OCI-LY3 (cell line): ENCODE measurements around the gene PTPRN2.

ENCODE experiments used
- H2AFZ ChIP-seq: fragments of 200-600, 300-600 bp; shearing (Covaris generic); 2 replicates; pipeline ENCODE4 v1.6.0; 2014; ENCODE audit warnings: antibody characterized with exemption, low read depth, low read length
- H3K27ac ChIP-seq: fragments of 200-600, 300-600 bp; sonication (generic); 2 replicates; pipeline ENCODE4 v1.5.1; 2014; ENCODE audit warnings: mild to moderate bottlenecking, low read length, moderate library complexity, mixed read lengths
- H3K27me3 ChIP-seq: fragments of 200-600, 300-600 bp; sonication (generic); 2 replicates; pipeline ENCODE4 v1.6.1; 2014; ENCODE audit warnings: low read depth, low read length, mixed read lengths
- H3K36me3 ChIP-seq: fragments of 200-600, 300-600 bp; sonication (generic); replicated peaks from 2 replicates; pipeline ENCODE3; 2014; ENCODE audit warnings: low read depth, low read length, mixed read lengths
- H3K4me1 ChIP-seq: fragments of 300-600, 200-600 bp; sonication (generic); 2 replicates; pipeline ENCODE4 v1.6.1; 2014; ENCODE audit warnings: low read length, mixed read lengths
- H3K4me2 ChIP-seq: fragments of 200-600, 300-600 bp; sonication (generic); 2 replicates; pipeline ENCODE4 v1.6.1; 2014; ENCODE audit warnings: low read length, mixed read lengths
- H3K4me3 ChIP-seq: fragments of 300-600, 200-600 bp; sonication (generic); 2 replicates; pipeline ENCODE4 v1.5.1; 2014; ENCODE audit warnings: antibody characterized with exemption, mild to moderate bottlenecking, low read length, moderate library complexity
- H3K79me2 ChIP-seq: fragments of 300-600, 200-600 bp; shearing (Covaris generic); 2 replicates; pipeline ENCODE4 v1.6.1; 2014; ENCODE audit warnings: mild to moderate bottlenecking, low read length, mixed read lengths
- H3K9ac ChIP-seq: fragments of 300-600, 200-600 bp; shearing (Covaris generic); 2 replicates; pipeline ENCODE4 v1.6.0; 2014; ENCODE audit warnings: mild to moderate bottlenecking, low read length, moderate library complexity
- H3K9me3 ChIP-seq: fragments of 200-600, 300-600 bp; shearing (Covaris generic); 2 replicates; pipeline ENCODE4 v1.6.1; 2014; ENCODE audit warnings: low read length, mixed read lengths; ENCODE audit not compliant: insufficient read depth
- H4K20me1 ChIP-seq: fragments of 200-600, 300-600 bp; sonication (generic); 2 replicates; pipeline ENCODE4 v1.6.1; 2016; ENCODE audit warnings: low read length, mixed read lengths; ENCODE audit not compliant: insufficient read depth
- CTCF ChIP-seq: fragments of 200-600, 300-600 bp; sonication (generic); IDR thresholded peaks from 2 replicates; pipeline ENCODE4 v1.5.1; 2014; ENCODE audit warnings: antibody characterized with exemption, low read length, low read depth
- EZH2phosphoT487 ChIP-seq: fragments of 200-600 bp; shearing (Covaris generic); IDR thresholded peaks from 2 replicates; pipeline ENCODE4 v1.6.1; 2018; ENCODE audit warnings: antibody characterized with exemption, mixed run types, low read depth

PTPRN2 gene

GRCh38 chr7:158192184-158192835 lies 395.3 kb downstream of the PTPRN2 start:
- H2AFZ ChIP-seq, result no peak overlapping the region
- no peaks in the 10 kb centered on the region for H3K36me3 ChIP-seq
- TF ChIP-seq EZH2phosphoT487 (no peak), CTCF (no peak)
- no peak overlapping the region for H3K4me3 ChIP-seq
- no peaks in the 10 kb centered on the region for H3K79me2 ChIP-seq
- H3K9me3 ChIP-seq, result no peaks in the 10 kb centered on the region
- H3K4me1 ChIP-seq, result no peaks in the 10 kb centered on the region
- no peak overlapping the region for H3K27ac ChIP-seq
- H3K4me2 ChIP-seq, result no peak overlapping the region
- H3K9ac ChIP-seq, result no peak overlapping the region
- H4K20me1 ChIP-seq, result no peaks in the 10 kb centered on the region
- H3K27me3 ChIP-seq, result no peaks in the 10 kb centered on the region

GRCh38 chr7:158191671-158192070 lies 396.0 kb downstream of the PTPRN2 start:
- Histone ChIP-seq H3K9ac (no peak overlapping the region), H3K36me3 (no peaks in the 10 kb centered on the region), H3K27ac (no peak overlapping the region), H3K9me3 (no peaks in the 10 kb centered on the region), H4K20me1 (no peaks in the 10 kb centered on the region), H3K27me3 (no peaks in the 10 kb centered on the region), H3K4me3 (no peak overlapping the region), H3K79me2 (no peaks in the 10 kb centered on the region), H3K4me1 (no peaks in the 10 kb centered on the region), H3K4me2 (no peak overlapping the region), H2AFZ (no peak overlapping the region)
- TF ChIP-seq EZH2phosphoT487 (no peak), CTCF (no peak)

GRCh38 chr7:158190756-158191155 lies 396.9 kb downstream of the PTPRN2 start:
- H3K4me3 ChIP-seq, result no peak overlapping the region
- H3K36me3 ChIP-seq, result no peaks in the 10 kb centered on the region
- no peak overlapping the region for H3K4me2 ChIP-seq
- TF ChIP-seq CTCF (no peak), EZH2phosphoT487 (no peak)
- H3K4me1 ChIP-seq, result no peaks in the 10 kb centered on the region
- H3K9me3 ChIP-seq, result no peaks in the 10 kb centered on the region
- H2AFZ ChIP-seq, result no peak overlapping the region
- H3K27ac ChIP-seq, result no peak overlapping the region
- no peak overlapping the region for H3K9ac ChIP-seq
- no peaks in the 10 kb centered on the region for H3K79me2 ChIP-seq
- no peaks in the 10 kb centered on the region for H3K27me3 ChIP-seq
- H4K20me1 ChIP-seq, result no peaks in the 10 kb centered on the region

- Histone ChIP-seq H3K9ac (no peak overlapping the region), H3K36me3 (no peaks in the 10 kb centered on the region), H3K27me3 (no peaks in the 10 kb centered on the region), H4K20me1 (no peaks in the 10 kb centered on the region), H3K9me3 (no peaks in the 10 kb centered on the region), H3K79me2 (no peaks in the 10 kb centered on the region), H2AFZ (no peak overlapping the region), H3K4me1 (no peaks in the 10 kb centered on the region), H3K4me2 (no peak overlapping the region), H3K4me3 (no peak overlapping the region), H3K27ac (no peak overlapping the region)
- TF ChIP-seq EZH2phosphoT487, result no peak
- TF ChIP-seq CTCF, result no peak
These were observed 398.9 kb downstream of the PTPRN2 start for GRCh38 chr7:158188676-158189075.
